IgD-negative memory B cell (primary cell): ENCODE measurements around the gene S1PR4. TPM values are rescaled to one million over a fixed set of nuclear protein-coding genes. Genes with fewer than 3 reads are reported as not detected.
"Not testable (repeated sequence)": the region's sequence is repeated elsewhere in the genome, so short reads cannot be mapped to it uniquely, and the experiment has no call there.

ENCODE experiments used
- H3K27ac Mint-ChIP-seq, 3 donors: one replicate each; pipeline ENCODE4 v1.8.0; 2020 to 2022; ENCODE audit warnings: mild to moderate bottlenecking in 3 of 3, mixed read lengths in 3 of 3, moderate library complexity in 1 of 3
- H3K27me3 Mint-ChIP-seq: one replicate; pipeline ENCODE4 v1.8.0; 2021; ENCODE audit warnings: mixed read lengths
- H3K36me3 Mint-ChIP-seq: one replicate; pipeline ENCODE4 v1.8.0; 2020; ENCODE audit warnings: mild to moderate bottlenecking, mixed read lengths
- H3K4me1 Mint-ChIP-seq, 3 donors: one replicate each; pipeline ENCODE4 v1.8.0; 2020 to 2022; ENCODE audit warnings: mixed read lengths in 3 of 3, mild to moderate bottlenecking in 1 of 3
- H3K4me3 Mint-ChIP-seq, 4 donors: one replicate each; pipeline ENCODE4 v1.8.0; 2020 to 2022; ENCODE audit warnings: mild to moderate bottlenecking in 4 of 4, mixed read lengths in 4 of 4, moderate library complexity in 3 of 4
- H3K9me3 Mint-ChIP-seq, 3 donors: one replicate each; pipeline ENCODE4 v1.8.0; 2020 to 2021; ENCODE audit warnings: mixed read lengths in 3 of 3, mild to moderate bottlenecking in 1 of 3
- polyA plus RNA-seq: library from polyadenylated mRNA; unstranded; fragments of 300-500 nt; fragmentation: Illumina TruSeq; gene quantifications from one replicate; pipeline ENCODE4 v1.2.3, GENCODE V29; 2021

The S1PR4 gene
- polyA plus RNA-seq, 1 donor from 2014 or later: 448 TPM

DNA sequence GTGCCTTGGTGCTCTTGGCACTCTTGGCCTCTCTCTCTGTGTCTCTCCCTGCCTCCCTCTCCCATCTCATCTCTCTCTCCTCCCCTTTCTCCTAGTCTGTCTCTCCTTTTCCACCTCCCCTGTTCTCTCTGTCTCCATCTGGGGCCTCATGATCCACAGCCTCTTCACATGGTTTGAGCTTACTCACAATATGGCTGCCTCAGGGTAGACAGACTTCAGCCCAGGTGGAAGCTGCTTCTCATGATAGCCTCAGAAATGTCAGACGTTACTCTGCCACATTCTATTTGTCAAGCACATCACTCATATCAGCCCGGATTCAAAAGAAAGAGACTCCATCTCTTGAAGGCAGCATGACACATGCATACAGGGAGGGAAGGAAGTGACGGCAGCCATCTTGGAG is 18.4 kb upstream of the S1PR4 start:
- H3K27me3 Mint-ChIP-seq: peaks cover 2% of the 10 kb centered on the region
- H3K36me3 Mint-ChIP-seq: no peaks in the 10 kb centered on the region
- peaks cover 5 to 10% (median 7%) of the 10 kb centered on the region in 3 donors for H3K4me1 Mint-ChIP-seq
- H3K27ac Mint-ChIP-seq: no peak overlapping the region
- no peak overlapping the region for H3K4me3 Mint-ChIP-seq
- peaks cover 0 to 3% (median 2%) of the 10 kb centered on the region in 3 donors for H3K9me3 Mint-ChIP-seq

DNA sequence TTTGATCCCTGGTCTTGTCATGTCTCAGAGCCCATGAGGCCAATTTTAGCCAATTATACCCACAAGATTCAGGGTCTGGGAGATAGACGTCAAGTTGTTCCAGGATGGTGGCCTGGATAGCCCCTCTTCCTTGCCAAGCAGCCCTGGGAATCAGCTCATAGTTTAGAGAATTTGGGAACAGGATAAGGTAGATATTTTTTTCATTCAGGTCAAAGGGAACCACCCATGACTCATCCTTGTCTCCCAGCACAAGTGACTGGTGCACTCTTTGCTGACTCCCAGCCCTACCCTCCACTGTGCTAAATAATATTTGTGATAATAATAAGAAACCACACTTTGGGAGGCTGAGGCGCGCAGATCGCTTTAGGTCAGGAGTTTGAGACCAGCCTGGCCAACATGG is 17.1 kb upstream of the S1PR4 start:
- no peak overlapping the region for H3K4me3 Mint-ChIP-seq
- no peaks in the 10 kb centered on the region for H3K36me3 Mint-ChIP-seq
- peaks cover 0 to 3% (median 0%) of the 10 kb centered on the region in 3 donors for H3K9me3 Mint-ChIP-seq
- H3K27ac Mint-ChIP-seq: no peak overlapping the region
- peaks cover 9 to 12% (median 12%) of the 10 kb centered on the region in 3 donors for H3K4me1 Mint-ChIP-seq
- peaks cover 2% of the 10 kb centered on the region for H3K27me3 Mint-ChIP-seq

DNA sequence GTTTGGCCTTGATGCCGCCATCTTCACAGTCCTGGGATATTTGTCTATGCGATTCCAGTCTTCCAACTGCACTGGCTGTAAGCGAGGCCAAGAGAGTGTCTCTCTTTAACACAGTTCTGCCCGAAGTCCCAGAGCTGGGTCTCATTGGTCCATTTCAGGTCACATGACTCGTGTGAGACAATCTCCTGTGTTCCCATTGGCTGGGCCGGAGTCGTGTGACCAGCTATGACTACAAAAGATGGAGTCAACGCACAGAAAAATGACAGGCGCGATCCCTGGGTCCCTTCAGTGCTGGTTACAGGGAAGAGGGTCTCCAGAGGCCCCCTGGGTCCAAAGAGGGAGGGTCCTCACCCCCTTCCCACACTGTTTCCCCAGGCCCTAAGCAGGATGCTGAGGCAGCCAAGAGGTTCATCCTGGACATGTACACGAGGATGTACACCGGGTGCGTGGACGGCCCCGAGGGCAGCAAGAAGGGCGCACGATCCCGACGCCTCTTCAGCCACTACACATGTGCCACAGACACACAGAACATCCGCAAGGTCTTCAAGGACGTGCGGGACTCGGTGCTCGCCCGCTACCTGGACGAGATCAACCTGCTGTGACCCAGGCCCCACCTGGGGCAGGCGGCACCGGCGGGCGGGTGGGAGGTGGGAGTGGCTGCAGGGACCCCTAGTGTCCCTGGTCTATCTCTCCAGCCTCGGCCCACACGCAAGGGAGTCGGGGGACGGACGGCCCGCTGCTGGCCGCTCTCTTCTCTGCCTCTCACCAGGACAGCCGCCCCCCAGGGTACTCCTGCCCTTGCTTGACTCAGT is 15.9 kb upstream of the S1PR4 start:
- H3K9me3 Mint-ChIP-seq: peaks cover 0 to 3% (median 0%) of the 10 kb centered on the region in 3 donors
- peak overlapping the region in 1 of 4 donors; percentile 12 for H3K4me3 Mint-ChIP-seq
- no peak overlapping the region for H3K27ac Mint-ChIP-seq
- peaks cover 2% of the 10 kb centered on the region for H3K27me3 Mint-ChIP-seq
- no peaks in the 10 kb centered on the region for H3K36me3 Mint-ChIP-seq
- H3K4me1 Mint-ChIP-seq: peaks cover 9 to 12% (median 12%) of the 10 kb centered on the region in 3 donors

DNA sequence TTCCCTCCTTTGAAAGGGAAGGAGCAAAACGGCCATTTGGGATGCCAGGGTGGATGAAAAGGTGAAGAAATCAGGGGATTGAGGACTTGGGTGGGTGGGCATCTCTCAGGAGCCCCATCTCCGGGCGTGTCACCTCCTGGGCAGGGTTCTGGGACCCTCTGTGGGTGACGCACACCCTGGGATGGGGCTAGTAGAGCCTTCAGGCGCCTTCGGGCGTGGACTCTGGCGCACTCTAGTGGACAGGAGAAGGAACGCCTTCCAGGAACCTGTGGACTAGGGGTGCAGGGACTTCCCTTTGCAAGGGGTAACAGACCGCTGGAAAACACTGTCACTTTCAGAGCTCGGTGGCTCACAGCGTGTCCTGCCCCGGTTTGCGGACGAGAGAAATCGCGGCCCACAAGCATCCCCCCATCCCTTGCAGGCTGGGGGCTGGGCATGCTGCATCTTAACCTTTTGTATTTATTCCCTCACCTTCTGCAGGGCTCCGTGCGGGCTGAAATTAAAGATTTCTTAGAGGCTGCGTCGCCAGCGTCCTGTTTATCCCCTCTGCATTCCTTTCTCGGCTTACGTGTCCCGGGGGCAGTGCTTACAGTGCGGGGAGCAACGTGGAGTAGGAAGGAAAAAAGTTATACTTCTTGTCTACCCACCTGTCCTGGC is 15.2 kb upstream of the S1PR4 start:
- H3K27ac Mint-ChIP-seq: peak overlapping the region in 1 of 3 donors; percentile 49
- H3K4me3 Mint-ChIP-seq: peak overlapping the region in 3 of 4 donors; percentile 12 to 25 (median 14)
- peaks cover 1% of the 10 kb centered on the region for H3K36me3 Mint-ChIP-seq

DNA sequence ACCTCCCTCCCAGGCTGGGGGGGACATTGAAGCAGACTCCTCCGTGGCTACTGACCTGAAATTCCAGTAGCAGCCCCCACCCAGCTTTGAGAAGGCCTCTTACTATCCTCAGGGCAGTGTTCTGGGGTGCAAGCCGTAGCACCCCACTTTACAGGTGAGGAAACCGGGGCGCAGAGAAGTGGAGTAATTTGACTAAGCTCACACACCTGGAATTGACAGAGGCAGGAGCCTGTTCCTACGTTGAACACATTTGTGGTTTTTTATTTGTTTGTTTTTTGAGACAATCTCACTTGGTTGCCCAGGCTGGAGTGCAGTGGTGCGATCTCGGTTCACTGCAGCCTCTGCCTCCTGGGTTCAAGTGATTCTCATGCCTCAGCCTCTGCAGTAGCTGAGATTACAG is 14.6 kb upstream of the S1PR4 start:
- H3K9me3 Mint-ChIP-seq: peaks cover 0 to 3% (median 0%) of the 10 kb centered on the region in 3 donors
- peaks cover 1% of the 10 kb centered on the region for H3K36me3 Mint-ChIP-seq
- H3K27ac Mint-ChIP-seq: peak overlapping the region in 1 of 3 donors; percentile 49
- peak overlapping the region in 1 of 4 donors; percentile 60 for H3K4me3 Mint-ChIP-seq
- H3K4me1 Mint-ChIP-seq: peaks cover 9 to 12% (median 12%) of the 10 kb centered on the region in 3 donors
- peaks cover 2% of the 10 kb centered on the region for H3K27me3 Mint-ChIP-seq

More for the DNA sequence above, 15.2 kb upstream of the S1PR4 start:
- H3K27me3 Mint-ChIP-seq: peaks cover 2% of the 10 kb centered on the region
- peaks cover 9 to 12% (median 12%) of the 10 kb centered on the region in 3 donors for H3K4me1 Mint-ChIP-seq
- H3K9me3 Mint-ChIP-seq: peaks cover 0 to 3% (median 0%) of the 10 kb centered on the region in 3 donors

DNA sequence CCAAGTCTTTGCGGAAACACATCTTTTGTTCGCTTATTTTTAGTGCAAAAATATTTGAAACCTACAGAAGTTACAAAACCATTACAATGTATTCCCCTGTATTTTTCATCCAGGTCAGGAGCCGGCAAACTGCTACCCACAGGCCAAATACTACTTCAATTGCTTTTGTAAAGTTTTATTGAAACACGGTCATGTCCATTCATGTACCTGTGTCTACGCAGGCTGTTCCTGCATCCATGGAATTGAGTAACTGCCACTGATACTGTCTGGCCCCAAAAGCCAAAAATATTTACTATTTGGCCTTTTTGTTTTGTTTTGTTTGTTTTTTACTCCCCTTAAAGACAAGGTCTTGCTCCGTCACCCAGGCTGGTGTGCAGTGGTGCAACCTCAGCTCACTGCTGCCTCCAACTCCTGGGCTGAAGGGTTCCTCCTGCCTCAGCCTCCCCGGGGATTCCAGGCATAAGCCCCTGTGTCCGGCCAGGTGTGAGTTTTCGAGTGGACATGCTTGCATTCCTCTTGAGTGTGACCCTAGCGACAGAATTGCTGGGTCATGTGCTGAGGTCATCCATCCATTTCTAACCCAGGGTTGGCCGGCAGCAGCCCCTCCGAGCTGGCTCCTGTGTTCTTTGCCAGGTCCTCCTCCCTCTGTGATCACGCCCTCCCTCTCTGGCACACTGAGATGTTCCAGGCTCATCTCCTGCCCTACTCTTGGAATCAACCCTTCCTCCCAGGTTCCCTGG is 10.9 kb upstream of the S1PR4 start:
- Mint-ChIP-seq H3K4me1 (peaks cover 17 to 25% (median 22%) of the 10 kb centered on the region in 3 donors), H3K27ac (no peak overlapping the region), H3K36me3 (peaks cover 1% of the 10 kb centered on the region), H3K9me3 (peaks cover 0 to 3% (median 0%) of the 10 kb centered on the region in 3 donors), H3K27me3 (peaks cover 2% of the 10 kb centered on the region), H3K4me3 (no peak overlapping the region)

DNA sequence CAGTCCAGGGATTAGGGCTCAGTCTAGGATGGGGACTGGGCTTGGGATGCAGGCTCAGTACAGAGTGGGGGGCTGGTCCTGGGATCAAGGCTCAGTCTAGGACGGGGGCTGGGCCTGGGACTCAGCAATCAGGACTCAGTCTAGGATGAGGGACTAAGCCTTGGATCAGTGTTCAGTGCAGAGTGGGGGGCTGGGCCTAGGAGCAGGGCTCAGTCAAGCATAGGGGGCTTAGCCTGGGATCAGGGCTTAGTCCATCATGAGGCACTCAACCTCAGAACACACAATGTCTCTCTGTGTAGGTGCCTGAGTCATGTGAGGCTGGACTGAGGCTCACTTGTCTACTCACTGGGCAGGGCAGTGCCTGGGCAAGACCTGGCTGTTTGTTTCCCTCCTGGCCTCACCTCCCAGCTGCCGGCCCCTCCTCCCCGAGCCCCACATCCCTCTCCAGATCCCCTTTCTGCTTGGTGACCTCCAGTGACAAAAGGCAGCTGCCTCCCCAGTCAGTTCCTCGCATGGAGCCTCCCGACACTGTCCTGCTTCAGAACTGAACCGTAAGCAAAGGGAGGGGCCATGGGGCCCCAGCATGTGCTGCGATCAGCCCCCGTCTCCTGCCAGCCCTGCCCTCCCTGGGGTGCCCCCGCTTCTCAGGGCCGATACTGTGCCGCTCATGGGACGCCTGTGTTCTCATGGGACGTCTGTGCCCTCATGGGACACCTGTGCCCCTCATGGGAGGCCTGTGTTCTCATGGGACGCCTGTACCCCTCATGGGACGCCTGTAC is 6.5 kb upstream of the S1PR4 start:
- H3K36me3 Mint-ChIP-seq: peaks cover 1% of the 10 kb centered on the region
- H3K27ac Mint-ChIP-seq: peak overlapping the region; percentile 87 to 97 (median 91)
- H3K27me3 Mint-ChIP-seq: no peaks in the 10 kb centered on the region
- H3K4me3 Mint-ChIP-seq: peak overlapping the region in 3 of 4 donors; percentile 48 to 72 (median 71)
- peaks cover 0 to 8% (median 2%) of the 10 kb centered on the region in 3 donors for H3K9me3 Mint-ChIP-seq
- H3K4me1 Mint-ChIP-seq: peaks cover 16 to 23% (median 17%) of the 10 kb centered on the region in 3 donors

DNA sequence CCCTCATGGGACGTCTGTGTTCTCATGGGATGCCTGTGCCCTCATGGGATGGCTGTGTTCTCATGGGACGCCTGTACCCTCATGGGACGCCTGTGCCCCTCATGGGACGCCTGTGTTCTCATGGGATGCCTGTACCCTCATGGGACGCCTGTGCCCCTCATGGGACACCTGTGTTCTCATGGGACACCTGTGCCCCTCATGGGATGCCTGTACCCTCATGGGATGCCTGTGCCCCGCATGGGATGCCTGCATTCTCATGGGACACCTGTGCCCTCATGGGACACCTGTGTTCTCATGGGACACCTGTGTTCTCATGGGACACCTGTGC is 5.9 kb upstream of the S1PR4 start:
- H3K9me3 Mint-ChIP-seq, H3K27me3 Mint-ChIP-seq, H3K36me3 Mint-ChIP-seq: not testable (repeated sequence)
- Mint-ChIP-seq H3K4me1 (peaks cover 17 to 23% (median 17%) of the 10 kb centered on the region in 3 donors), H3K27ac (peak overlapping the region; percentile 87 to 97 (median 91)), H3K4me3 (peak overlapping the region in 3 of 4 donors; percentile 48 to 72 (median 71))

DNA sequence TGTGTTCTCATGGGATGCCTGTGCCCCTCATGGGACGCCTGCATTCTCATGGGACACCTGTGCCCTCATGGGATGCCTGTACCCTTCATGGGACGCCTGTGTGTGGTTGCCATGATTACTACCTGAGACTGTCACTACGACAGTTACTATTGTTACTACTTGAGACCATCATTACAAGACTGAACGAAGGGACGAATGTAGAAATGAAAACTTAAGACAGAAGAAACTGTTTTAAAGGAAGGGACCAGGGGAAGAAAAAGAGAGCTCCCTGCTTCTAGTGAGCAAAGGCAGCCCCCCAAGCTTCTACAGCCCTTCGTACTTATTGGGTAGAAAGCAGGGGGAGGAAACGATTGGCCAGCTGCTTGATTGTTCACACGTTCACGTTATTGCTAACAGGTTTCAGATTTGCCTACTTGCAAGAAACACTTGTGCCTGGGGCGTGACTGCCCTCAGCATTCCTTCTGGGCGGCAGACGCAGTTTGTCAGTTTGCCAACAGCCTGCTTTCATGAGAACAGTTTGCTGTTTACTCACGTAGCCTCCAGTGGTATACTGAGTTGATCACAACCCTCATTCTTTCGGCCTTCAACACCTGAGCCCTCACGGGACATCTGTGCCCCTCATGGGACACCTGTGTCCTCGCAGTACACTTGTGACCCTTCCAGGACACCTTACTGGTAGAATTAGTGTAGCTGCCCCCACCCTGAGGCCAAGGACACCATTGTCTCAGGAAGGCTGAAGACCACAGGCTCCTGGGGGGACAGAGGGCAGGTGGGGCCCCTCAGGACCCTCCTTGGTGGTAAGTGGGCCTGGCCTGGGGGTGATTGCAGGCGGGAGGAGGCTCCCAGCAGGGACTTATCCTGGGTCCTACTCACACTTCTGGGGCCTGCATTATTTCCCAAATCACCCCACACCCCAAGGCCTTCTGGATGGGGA is 2.5 kb upstream of the S1PR4 start:
- Mint-ChIP-seq H3K4me1 (peaks cover 15 to 22% (median 16%) of the 10 kb centered on the region in 3 donors), H3K27me3 (no peaks in the 10 kb centered on the region)

DNA sequence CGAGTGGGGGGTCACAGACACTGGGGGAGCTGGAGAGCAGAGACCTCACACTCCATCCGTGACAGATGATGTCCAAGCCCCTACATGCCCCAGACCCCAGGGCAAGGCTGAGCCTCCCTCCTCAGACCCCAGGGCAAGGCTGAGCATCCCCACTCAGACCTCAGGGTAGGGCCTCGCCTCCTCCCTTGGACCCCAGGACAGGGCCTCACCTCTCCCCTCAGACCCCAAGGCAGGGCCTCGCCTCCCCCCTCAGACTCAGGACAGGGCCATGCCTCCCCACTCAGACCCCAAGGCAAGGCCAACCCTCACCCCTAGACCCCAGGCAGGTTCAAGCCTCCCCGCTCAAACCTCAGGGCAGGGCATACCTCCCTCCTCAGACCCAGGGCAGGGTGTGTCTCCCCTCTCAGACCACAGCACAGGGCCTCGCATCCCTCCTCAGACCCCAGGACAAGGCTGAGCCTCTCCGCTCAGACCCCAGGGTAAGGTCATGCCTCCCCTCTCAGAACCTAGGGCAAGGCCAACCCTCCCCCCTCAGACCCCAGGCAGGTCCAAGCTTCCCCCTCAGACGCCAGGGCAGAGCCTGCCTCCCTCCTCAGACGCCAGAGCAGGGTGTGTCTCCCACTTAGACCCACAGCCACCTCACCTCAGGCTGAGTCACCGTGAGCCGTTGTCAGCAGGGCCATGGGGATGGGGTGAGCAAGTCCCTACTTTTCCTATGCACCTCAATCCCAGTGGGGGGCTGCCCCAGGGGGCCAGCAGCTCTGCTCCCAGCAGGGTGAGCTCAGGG is 1.7 kb upstream of the S1PR4 start:
- Mint-ChIP-seq H3K4me1 (peaks cover 13 to 22% (median 15%) of the 10 kb centered on the region in 3 donors), H3K4me3 (peak overlapping the region; percentile 31 to 89 (median 84))

More for the DNA sequence above, 2.5 kb upstream of the S1PR4 start:
- Mint-ChIP-seq H3K27ac (peak overlapping the region; percentile 92 to 98 (median 96)), H3K9me3 (peaks cover 0 to 14% (median 2%) of the 10 kb centered on the region in 3 donors), H3K36me3 (peaks cover 3% of the 10 kb centered on the region), H3K4me3 (peak overlapping the region; percentile 48 to 89 (median 68))

DNA sequence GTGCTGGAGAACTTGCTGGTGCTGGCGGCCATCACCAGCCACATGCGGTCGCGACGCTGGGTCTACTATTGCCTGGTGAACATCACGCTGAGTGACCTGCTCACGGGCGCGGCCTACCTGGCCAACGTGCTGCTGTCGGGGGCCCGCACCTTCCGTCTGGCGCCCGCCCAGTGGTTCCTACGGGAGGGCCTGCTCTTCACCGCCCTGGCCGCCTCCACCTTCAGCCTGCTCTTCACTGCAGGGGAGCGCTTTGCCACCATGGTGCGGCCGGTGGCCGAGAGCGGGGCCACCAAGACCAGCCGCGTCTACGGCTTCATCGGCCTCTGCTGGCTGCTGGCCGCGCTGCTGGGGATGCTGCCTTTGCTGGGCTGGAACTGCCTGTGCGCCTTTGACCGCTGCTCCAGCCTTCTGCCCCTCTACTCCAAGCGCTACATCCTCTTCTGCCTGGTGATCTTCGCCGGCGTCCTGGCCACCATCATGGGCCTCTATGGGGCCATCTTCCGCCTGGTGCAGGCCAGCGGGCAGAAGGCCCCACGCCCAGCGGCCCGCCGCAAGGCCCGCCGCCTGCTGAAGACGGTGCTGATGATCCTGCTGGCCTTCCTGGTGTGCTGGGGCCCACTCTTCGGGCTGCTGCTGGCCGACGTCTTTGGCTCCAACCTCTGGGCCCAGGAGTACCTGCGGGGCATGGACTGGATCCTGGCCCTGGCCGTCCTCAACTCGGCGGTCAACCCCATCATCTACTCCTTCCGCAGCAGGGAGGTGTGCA is 587 bp downstream of the S1PR4 start:
- Mint-ChIP-seq H3K27ac (peak overlapping the region; percentile 94 to 100 (median 97)), H3K4me3 (peak overlapping the region; percentile 96 to 99 (median 98)), H3K27me3 (no peaks in the 10 kb centered on the region), H3K36me3 (peaks cover 3% of the 10 kb centered on the region), H3K9me3 (peaks cover 0 to 11% (median 2%) of the 10 kb centered on the region in 3 donors), H3K4me1 (peaks cover 19 to 22% (median 21%) of the 10 kb centered on the region in 3 donors)

More for the DNA sequence above, 1.7 kb upstream of the S1PR4 start:
- peaks cover 0 to 14% (median 2%) of the 10 kb centered on the region in 3 donors for H3K9me3 Mint-ChIP-seq
- H3K36me3 Mint-ChIP-seq: peaks cover 3% of the 10 kb centered on the region
- H3K27me3 Mint-ChIP-seq: no peaks in the 10 kb centered on the region
- peak overlapping the region; percentile 92 to 98 (median 96) for H3K27ac Mint-ChIP-seq

DNA sequence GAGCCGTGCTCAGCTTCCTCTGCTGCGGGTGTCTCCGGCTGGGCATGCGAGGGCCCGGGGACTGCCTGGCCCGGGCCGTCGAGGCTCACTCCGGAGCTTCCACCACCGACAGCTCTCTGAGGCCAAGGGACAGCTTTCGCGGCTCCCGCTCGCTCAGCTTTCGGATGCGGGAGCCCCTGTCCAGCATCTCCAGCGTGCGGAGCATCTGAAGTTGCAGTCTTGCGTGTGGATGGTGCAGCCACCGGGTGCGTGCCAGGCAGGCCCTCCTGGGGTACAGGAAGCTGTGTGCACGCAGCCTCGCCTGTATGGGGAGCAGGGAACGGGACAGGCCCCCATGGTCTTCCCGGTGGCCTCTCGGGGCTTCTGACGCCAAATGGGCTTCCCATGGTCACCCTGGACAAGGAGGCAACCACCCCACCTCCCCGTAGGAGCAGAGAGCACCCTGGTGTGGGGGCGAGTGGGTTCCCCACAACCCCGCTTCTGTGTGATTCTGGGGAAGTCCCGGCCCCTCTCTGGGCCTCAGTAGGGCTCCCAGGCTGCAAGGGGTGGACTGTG is 1.2 kb downstream of the S1PR4 start:
- Mint-ChIP-seq H3K4me3 (peak overlapping the region; percentile 96 to 99 (median 98)), H3K36me3 (peaks cover 3% of the 10 kb centered on the region), H3K27me3 (no peaks in the 10 kb centered on the region), H3K27ac (peak overlapping the region; percentile 94 to 100 (median 97)), H3K4me1 (peaks cover 23 to 28% (median 24%) of the 10 kb centered on the region in 3 donors), H3K9me3 (peaks cover 0 to 11% (median 2%) of the 10 kb centered on the region in 3 donors)
